GM12878 (cell line): Measurements from ENCODE around the gene LIMS1. TPM values are rescaled to one million over a fixed set of nuclear protein-coding genes. Genes with fewer than 3 reads are reported as not detected.

Experiments used
- ATAC-seq: fragments of 200-7000 bp; cut with Tn5 transposase; 3 replicates; pipeline ENCODE4 v1.9.1; 2020; ENCODE audit warnings: mild to moderate bottlenecking, moderate library complexity
- BruUV-seq: library from RNA; stranded (reverse); fragments of 400-500 nt; replicated peaks from 2 replicates; lab custom pipeline; 2021; lab: Mats Ljungman, UMichigan
- CTCF ChIA-PET: fragments of 300-600 bp; sonication (Branson Sonifier 250); formaldehyde crosslinking; extraction: SDS; loops from one replicate; lab custom pipeline; 2021; ENCODE audit warnings: inconsistent platforms; lab: Yijun Ruan, JAX
- POLR2A ChIA-PET: fragments of 350-600 bp; formaldehyde crosslinking; extraction: SDS; loops from one replicate; lab custom pipeline; 2021; ENCODE audit warnings: inconsistent platforms; lab: Charles Lee
- RAD21 ChIA-PET: fragments of 300-600 bp; sonication (Branson Sonifier 250); formaldehyde crosslinking; loops from one replicate; lab custom pipeline; 2023; ENCODE audit warnings: antibody characterized with exemption; ENCODE audit not compliant: unreplicated experiment; lab: Charles Lee
- SMC1A ChIA-PET: fragments of 300-600 bp; sonication (Branson Sonifier 250); formaldehyde crosslinking; loops from one replicate; lab custom pipeline; 2023; ENCODE audit not compliant: unreplicated experiment, uncharacterized antibody; lab: Charles Lee
- DNase-seq: peaks from one replicate; pipeline ENCODE4 v3.0.0-alpha.2; 2011; ENCODE audit warnings: low read depth, low spot score
- FAIRE-seq: peaks from 3 replicates; lab custom pipeline; 2011; peaks lifted over from hg19 to GRCh38; lab: Jason Lieb, UNC
- H2AFZ ChIP-seq: 2 replicates; pipeline ENCODE4 v1.6.0; 2011; ENCODE audit warnings: low read depth, low read length, control low read depth; ENCODE audit not compliant: control insufficient read depth
- H3K27ac ChIP-seq: 2 replicates; pipeline ENCODE4 v1.5.1; 2011; ENCODE audit warnings: control low read depth; ENCODE audit not compliant: control insufficient read depth, insufficient read depth
- H3K27me3 ChIP-seq, 2 experiments: replicated peaks in 1 of 2; 2 replicates each; pipeline versions ENCODE4 v1.6.0 to v1.6.1; 2011; ENCODE audit warnings: low read length in 1 of 2; ENCODE audit not compliant: control insufficient read depth in 2 of 2, insufficient read depth in 2 of 2
- H3K36me3 ChIP-seq, 2 experiments: 2 replicates each; pipeline ENCODE4 v1.5.1; 2011; ENCODE audit warnings: low read length in 1 of 2; ENCODE audit not compliant: control insufficient read depth in 2 of 2, insufficient read depth in 2 of 2
- H3K4me1 ChIP-seq: 2 replicates; pipeline ENCODE4 v1.6.1; 2011; ENCODE audit warnings: mild to moderate bottlenecking, low read length, moderate library complexity, mixed read lengths; ENCODE audit not compliant: control insufficient read depth, insufficient read depth
- H3K4me2 ChIP-seq: 2 replicates; pipeline ENCODE4 v1.6.0; 2011; ENCODE audit warnings: control low read depth; ENCODE audit not compliant: control insufficient read depth, insufficient read depth
- H3K4me3 ChIP-seq: fragments of 200-600 bp; sonication (generic); 2 replicates; pipeline ENCODE4 v1.5.1; 2016
- H3K79me2 ChIP-seq: 2 replicates; pipeline ENCODE4 v1.6.0; 2011; ENCODE audit warnings: low read length; ENCODE audit not compliant: control insufficient read depth, insufficient read depth
- H3K9ac ChIP-seq: 2 replicates; pipeline ENCODE4 v1.8.0; 2011; ENCODE audit warnings: low read length, control low read depth, mixed read lengths; ENCODE audit not compliant: control insufficient read depth, insufficient read depth
- H3K9me3 ChIP-seq: replicated peaks from 3 replicates; pipeline ENCODE4 v1.5.1; 2011; ENCODE audit warnings: mild to moderate bottlenecking, low read length; ENCODE audit not compliant: control insufficient read depth, insufficient read depth
- H4K20me1 ChIP-seq: 2 replicates; pipeline ENCODE4 v1.6.0; 2011; ENCODE audit not compliant: control insufficient read depth, insufficient read depth
- ASH2L ChIP-seq: fragments of 300-600, 200-600 bp; sonication (generic); IDR thresholded peaks from 2 replicates; pipeline ENCODE4 v1.6.1; 2017; ENCODE audit warnings: low read depth, mild to moderate bottlenecking, borderline replicate concordance
- BRCA1 ChIP-seq: IDR thresholded peaks from 2 replicates; pipeline ENCODE4 v1.6.1; 2011; ENCODE audit warnings: low read depth, low read length, improper control_type of control experiment
- EZH2 ChIP-seq: IDR thresholded peaks from 2 replicates; pipeline ENCODE4 v1.6.1; 2012; ENCODE audit warnings: low read depth, mild to moderate bottlenecking, control low read depth, inconsistent platforms, low read length, borderline replicate concordance; ENCODE audit not compliant: control insufficient read depth
- IKZF1 ChIP-seq: fragments of 450-650 bp; conservative IDR thresholded peaks from 2 replicates; pipeline ENCODE4 v1.6.1; 2017; ENCODE audit warnings: antibody characterized with exemption, mild to moderate bottlenecking
- KDM1A ChIP-seq: fragments of 200-600 bp; sonication (generic); IDR thresholded peaks from 2 replicates; pipeline ENCODE4 v1.6.1; 2016; ENCODE audit warnings: borderline replicate concordance
- KLF5 ChIP-seq: fragments of 450-650 bp; IDR thresholded peaks from 2 replicates; pipeline ENCODE4 v1.6.1; 2014; ENCODE audit warnings: mild to moderate bottlenecking; ENCODE audit not compliant: partially characterized antibody
- NFIC ChIP-seq: IDR thresholded peaks from 2 replicates; pipeline ENCODE4 v1.6.1; 2012; ENCODE audit warnings: low read depth, mild to moderate bottlenecking, inconsistent platforms, low read length, moderate library complexity
- POU2F2 ChIP-seq: IDR thresholded peaks from 3 replicates; pipeline ENCODE4 v1.6.1; 2011; ENCODE audit warnings: low read depth, mild to moderate bottlenecking, low read length, borderline replicate concordance
- RAD51 ChIP-seq: fragments of 450-650 bp; IDR thresholded peaks from 2 replicates; pipeline ENCODE4 v1.6.1; 2016; ENCODE audit warnings: moderate library complexity, mild to moderate bottlenecking, inconsistent platforms
- RB1 ChIP-seq: fragments of 450-650 bp; formaldehyde crosslinking; IDR thresholded peaks from 2 replicates; pipeline ENCODE4 v1.6.1; 2017; ENCODE audit warnings: mild to moderate bottlenecking, borderline replicate concordance
- SIX5 ChIP-seq: IDR thresholded peaks from 2 replicates; pipeline ENCODE4 v1.6.1; 2011; ENCODE audit warnings: mild to moderate bottlenecking, low read depth, low read length, moderate library complexity; ENCODE audit not compliant: severe bottlenecking
- ZNF24 ChIP-seq: fragments of 450-650 bp; IDR thresholded peaks from 2 replicates; pipeline ENCODE4 v1.6.1; 2017; ENCODE audit warnings: antibody characterized with exemption, mild to moderate bottlenecking
- ZNF274 ChIP-seq: IDR thresholded peaks from one replicate; pipeline ENCODE4 v1.8.0; 2011; ENCODE audit not compliant: insufficient read length, insufficient read depth
- in situ Hi-C: fragments of 300-500 bp; cut with MboI; formaldehyde crosslinking; loops from 9 replicates; pipeline ENCODE4 v1.14.3; 2018; ENCODE audit warnings: mixed read lengths
- intact Hi-C: fragments of 100-400 bp; cut with micrococcal nuclease; formaldehyde crosslinking; loops from one replicate; pipeline ENCODE4 v1.14.2; 2022; ENCODE audit not compliant: unreplicated experiment
- polyA plus RNA-seq, 11 experiments: library from polyadenylated mRNA; depleted of rRNA in 4 of 11; unstranded in 6 of 11; stranded (reverse) in 5 of 11; fragments of >200 nt; fragmentation: Nextera tagmentation in 4 of 11; fragmentation: Illumina TruSeq in 1 of 11; extraction: Ambion mirVana in 4 of 11; extraction: Trizol in 1 of 11; gene quantifications; 1 replicate in 1 of 11; 2 replicates in 10 of 11; pipeline versions ENCODE4 v1.2.1 to v1.2.3, GENCODE V29; 2011 to 2016; ENCODE audit warnings: inconsistent platforms in 2 of 11, missing spikeins in 2 of 11, low read depth in 1 of 11
- total RNA-seq, 4 experiments: library from RNA; depleted of rRNA in 3 of 4; stranded (reverse); fragments of >200 nt in 3 of 4; fragmentation: Illumina TruSeq in 1 of 4; extraction: Trizol in 1 of 4; gene quantifications; 2 replicates each; pipeline versions ENCODE4 v1.2.1 to v1.2.3, GENCODE V29; 2013 to 2021
- TF ChIP-seq, protein P1 (sequence below): IDR thresholded peaks from 2 replicates; pipeline ENCODE4 v1.6.1; 2012; ENCODE audit warnings: low read depth, low read length, improper control_type of control experiment
- TF ChIP-seq, protein P2 (sequence below): IDR thresholded peaks from 2 replicates; pipeline ENCODE4 v1.6.1; 2012; ENCODE audit warnings: low read depth, low read length, improper control_type of control experiment
- TF ChIP-seq, protein P3 (sequence below): fragments of 450-650 bp; IDR thresholded peaks from 2 replicates; pipeline ENCODE4 v1.6.1; 2017; ENCODE audit warnings: mild to moderate bottlenecking
- TF ChIP-seq, protein P4 (sequence below), 3 experiments: IDR thresholded peaks in 2 of 3; conservative IDR thresholded peaks in 1 of 3; 2 replicates each; pipeline ENCODE4 v1.5.1; 2011; ENCODE audit warnings: low read depth in 3 of 3, low read length in 3 of 3, mild to moderate bottlenecking in 3 of 3, control low read depth in 2 of 3, moderate library complexity in 2 of 3, inconsistent platforms in 1 of 3, mixed read lengths in 1 of 3; ENCODE audit not compliant: control insufficient read depth in 2 of 3, insufficient read depth in 1 of 3; ENCODE audit errors: extremely low read depth in 1 of 3
- TF ChIP-seq, protein P5 (sequence below): fragments of 450-650 bp; IDR thresholded peaks from 2 replicates; pipeline ENCODE4 v1.6.1; 2016; ENCODE audit warnings: mild to moderate bottlenecking

Gene LIMS1
- total and polyA plus RNA-seq, 10 of the 15 experiments (the other 5 are each of a cell fraction or from before 2014, with no cell fraction given): 15.7 to 98.1 (median 43.9) TPM

DNA sequence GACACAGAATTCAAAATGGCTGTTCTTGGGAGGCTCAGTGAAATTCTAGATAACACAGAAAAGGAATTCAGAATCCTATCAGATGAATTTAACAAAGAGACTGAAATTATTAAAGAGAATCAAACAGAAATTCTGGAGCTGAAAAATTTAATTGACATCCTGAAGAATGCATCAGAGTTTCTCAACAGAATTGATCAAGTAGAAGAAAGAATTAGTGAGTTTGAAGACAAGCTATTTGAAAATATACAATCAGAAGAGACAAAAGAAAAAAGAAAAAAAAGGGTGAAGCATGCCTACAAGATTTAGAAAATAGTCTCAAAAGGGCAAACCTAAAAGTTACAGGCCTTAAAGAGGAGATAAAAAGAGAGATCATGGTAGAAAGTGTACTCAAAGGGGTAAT lies 173.0 kb downstream of the LIMS1 start:
- no peak for FAIRE-seq
- SMC1A ChIA-PET: no interaction called here
- Histone ChIP-seq H3K9ac (no peak overlapping the region), H3K9me3 (no peaks in the 10 kb centered on the region; the same call in 2 of the 3 replicates), H3K27ac (no peak overlapping the region), H3K79me2 (no peaks in the 10 kb centered on the region), H3K27me3 (no peaks in the 10 kb centered on the region; a peak in 1 of 4 replicates), H4K20me1 (no peaks in the 10 kb centered on the region), H2AFZ (no peak overlapping the region), H3K4me2 (no peak overlapping the region), H3K4me1 (no peaks in the 10 kb centered on the region), H3K4me3 (no peak overlapping the region), H3K36me3 (no peaks in the 10 kb centered on the region)
- intact Hi-C loops: no loop called here
- BruUV-seq: no TSS peak
- CTCF ChIA-PET: no interaction called here
- no peak for DNase-seq
- POLR2A ChIA-PET: interaction anchor here (0.7 kb wide), 1 partner anchor 26 kb away, joined by 9 read pairs; no protein-coding TSS in a partner anchor
- ATAC-seq: no peak
- RAD21 ChIA-PET: no interaction called here
- TF ChIP-seq EZH2: no peak
- TF ChIP-seq ZNF24: no peak
- no peak for TF ChIP-seq KLF5
- TF ChIP-seq, protein P1, sequence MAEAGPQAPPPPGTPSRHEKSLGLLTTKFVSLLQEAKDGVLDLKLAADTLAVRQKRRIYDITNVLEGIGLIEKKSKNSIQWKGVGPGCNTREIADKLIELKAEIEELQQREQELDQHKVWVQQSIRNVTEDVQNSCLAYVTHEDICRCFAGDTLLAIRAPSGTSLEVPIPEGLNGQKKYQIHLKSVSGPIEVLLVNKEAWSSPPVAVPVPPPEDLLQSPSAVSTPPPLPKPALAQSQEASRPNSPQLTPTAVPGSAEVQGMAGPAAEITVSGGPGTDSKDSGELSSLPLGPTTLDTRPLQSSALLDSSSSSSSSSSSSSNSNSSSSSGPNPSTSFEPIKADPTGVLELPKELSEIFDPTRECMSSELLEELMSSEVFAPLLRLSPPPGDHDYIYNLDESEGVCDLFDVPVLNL: no peak
- TF ChIP-seq, protein P2, sequence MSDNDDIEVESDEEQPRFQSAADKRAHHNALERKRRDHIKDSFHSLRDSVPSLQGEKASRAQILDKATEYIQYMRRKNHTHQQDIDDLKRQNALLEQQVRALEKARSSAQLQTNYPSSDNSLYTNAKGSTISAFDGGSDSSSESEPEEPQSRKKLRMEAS: no peak
- no peak for TF ChIP-seq RAD51
- no peak for TF ChIP-seq POU2F2
- TF ChIP-seq RB1: no peak
- TF ChIP-seq, protein P3, sequence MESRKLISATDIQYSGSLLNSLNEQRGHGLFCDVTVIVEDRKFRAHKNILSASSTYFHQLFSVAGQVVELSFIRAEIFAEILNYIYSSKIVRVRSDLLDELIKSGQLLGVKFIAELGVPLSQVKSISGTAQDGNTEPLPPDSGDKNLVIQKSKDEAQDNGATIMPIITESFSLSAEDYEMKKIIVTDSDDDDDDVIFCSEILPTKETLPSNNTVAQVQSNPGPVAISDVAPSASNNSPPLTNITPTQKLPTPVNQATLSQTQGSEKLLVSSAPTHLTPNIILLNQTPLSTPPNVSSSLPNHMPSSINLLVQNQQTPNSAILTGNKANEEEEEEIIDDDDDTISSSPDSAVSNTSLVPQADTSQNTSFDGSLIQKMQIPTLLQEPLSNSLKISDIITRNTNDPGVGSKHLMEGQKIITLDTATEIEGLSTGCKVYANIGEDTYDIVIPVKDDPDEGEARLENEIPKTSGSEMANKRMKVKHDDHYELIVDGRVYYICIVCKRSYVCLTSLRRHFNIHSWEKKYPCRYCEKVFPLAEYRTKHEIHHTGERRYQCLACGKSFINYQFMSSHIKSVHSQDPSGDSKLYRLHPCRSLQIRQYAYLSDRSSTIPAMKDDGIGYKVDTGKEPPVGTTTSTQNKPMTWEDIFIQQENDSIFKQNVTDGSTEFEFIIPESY: no peak
- no peak for TF ChIP-seq ASH2L
- TF ChIP-seq NFIC: no peak
- TF ChIP-seq, protein P4, sequence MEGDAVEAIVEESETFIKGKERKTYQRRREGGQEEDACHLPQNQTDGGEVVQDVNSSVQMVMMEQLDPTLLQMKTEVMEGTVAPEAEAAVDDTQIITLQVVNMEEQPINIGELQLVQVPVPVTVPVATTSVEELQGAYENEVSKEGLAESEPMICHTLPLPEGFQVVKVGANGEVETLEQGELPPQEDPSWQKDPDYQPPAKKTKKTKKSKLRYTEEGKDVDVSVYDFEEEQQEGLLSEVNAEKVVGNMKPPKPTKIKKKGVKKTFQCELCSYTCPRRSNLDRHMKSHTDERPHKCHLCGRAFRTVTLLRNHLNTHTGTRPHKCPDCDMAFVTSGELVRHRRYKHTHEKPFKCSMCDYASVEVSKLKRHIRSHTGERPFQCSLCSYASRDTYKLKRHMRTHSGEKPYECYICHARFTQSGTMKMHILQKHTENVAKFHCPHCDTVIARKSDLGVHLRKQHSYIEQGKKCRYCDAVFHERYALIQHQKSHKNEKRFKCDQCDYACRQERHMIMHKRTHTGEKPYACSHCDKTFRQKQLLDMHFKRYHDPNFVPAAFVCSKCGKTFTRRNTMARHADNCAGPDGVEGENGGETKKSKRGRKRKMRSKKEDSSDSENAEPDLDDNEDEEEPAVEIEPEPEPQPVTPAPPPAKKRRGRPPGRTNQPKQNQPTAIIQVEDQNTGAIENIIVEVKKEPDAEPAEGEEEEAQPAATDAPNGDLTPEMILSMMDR (IDR thresholded peaks at IDR 0.05 in 2 of 3, conservative IDR thresholded peaks at IDR 0.05 in 1 of 3; ENCODE audit: control insufficient read depth in 2 of 3, extremely low read depth in 1 of 3, insufficient read depth in 1 of 3, low read depth in 3 of 3, low read length in 3 of 3): no peak
- TF ChIP-seq ZNF274: no peak
- no peak for TF ChIP-seq KDM1A
- TF ChIP-seq IKZF1: no peak
- no peak for TF ChIP-seq SIX5
- no peak for TF ChIP-seq BRCA1
- TF ChIP-seq, protein P5, sequence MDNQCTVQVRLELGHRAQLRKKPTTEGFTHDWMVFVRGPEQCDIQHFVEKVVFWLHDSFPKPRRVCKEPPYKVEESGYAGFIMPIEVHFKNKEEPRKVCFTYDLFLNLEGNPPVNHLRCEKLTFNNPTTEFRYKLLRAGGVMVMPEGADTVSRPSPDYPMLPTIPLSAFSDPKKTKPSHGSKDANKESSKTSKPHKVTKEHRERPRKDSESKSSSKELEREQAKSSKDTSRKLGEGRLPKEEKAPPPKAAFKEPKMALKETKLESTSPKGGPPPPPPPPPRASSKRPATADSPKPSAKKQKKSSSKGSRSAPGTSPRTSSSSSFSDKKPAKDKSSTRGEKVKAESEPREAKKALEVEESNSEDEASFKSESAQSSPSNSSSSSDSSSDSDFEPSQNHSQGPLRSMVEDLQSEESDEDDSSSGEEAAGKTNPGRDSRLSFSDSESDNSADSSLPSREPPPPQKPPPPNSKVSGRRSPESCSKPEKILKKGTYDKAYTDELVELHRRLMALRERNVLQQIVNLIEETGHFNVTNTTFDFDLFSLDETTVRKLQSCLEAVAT: no peak
- in situ Hi-C loops: no loop called here
